Lower lobe of right lung (tissue), 2 donors: Measurements from ENCODE around the gene POU2AF2. TPM values are rescaled to one million over a fixed set of nuclear protein-coding genes. Genes with fewer than 3 reads are reported as not detected.
"Not testable (repeated sequence)": the region's sequence is repeated elsewhere in the genome, so short reads cannot be mapped to it uniquely, and the experiment has no call there.

Experiments used
- ATAC-seq, 2 donors: fragments of 200-7000 bp; cut with Tn5 transposase; one replicate each; pipeline ENCODE4 v1.9.1; 2020 to 2022; ENCODE audit warnings: mild to moderate bottlenecking in 2 of 2, moderate library complexity in 2 of 2
- DNase-seq: peaks from one replicate; pipeline ENCODE4 v3.0.0-alpha.2; 2020
- H3K27ac ChIP-seq: fragments of 200-600 bp; one replicate; pipeline ENCODE4 v1.8.0; 2022
- H3K27me3 ChIP-seq: fragments of 200-600 bp; one replicate; pipeline ENCODE4 v1.8.0; 2022; ENCODE audit warnings: low read depth
- H3K36me3 ChIP-seq: fragments of 200-600 bp; one replicate; pipeline ENCODE4 v1.8.0; 2022; ENCODE audit warnings: mild to moderate bottlenecking
- H3K4me1 ChIP-seq: fragments of 200-600 bp; one replicate; pipeline ENCODE4 v1.8.0; 2022
- H3K4me3 ChIP-seq: fragments of 200-600 bp; one replicate; pipeline ENCODE4 v1.8.0; 2022; ENCODE audit warnings: mild to moderate bottlenecking
- H3K9me3 ChIP-seq: fragments of 200-600 bp; one replicate; pipeline ENCODE4 v1.8.0; 2022
- intact Hi-C: fragments of 100-400 bp; cut with DNase I; formaldehyde crosslinking; loops from one replicate; pipeline ENCODE4 v1.11.0; 2022
- total RNA-seq: library from RNA; stranded (reverse); fragmentation: NEBNext Ultra II Directional; extraction: Animal tissue kit (Norgen Biotek cat#: 25700); gene quantifications from one replicate; pipeline ENCODE4 v1.2.1, GENCODE V29; 2021
- TF ChIP-seq, protein P1 (sequence below): fragments of 200-600 bp; IDR thresholded peaks from one replicate; pipeline ENCODE4 v1.8.0; 2022; ENCODE audit warnings: antibody characterized with exemption, mild to moderate bottlenecking
- donor health status: DM: no; HTN: yes; CAD: no; lungs with severe emphysema.

POU2AF2 gene
- total RNA-seq, 1 donor from 2014 or later = not detected

DNA sequence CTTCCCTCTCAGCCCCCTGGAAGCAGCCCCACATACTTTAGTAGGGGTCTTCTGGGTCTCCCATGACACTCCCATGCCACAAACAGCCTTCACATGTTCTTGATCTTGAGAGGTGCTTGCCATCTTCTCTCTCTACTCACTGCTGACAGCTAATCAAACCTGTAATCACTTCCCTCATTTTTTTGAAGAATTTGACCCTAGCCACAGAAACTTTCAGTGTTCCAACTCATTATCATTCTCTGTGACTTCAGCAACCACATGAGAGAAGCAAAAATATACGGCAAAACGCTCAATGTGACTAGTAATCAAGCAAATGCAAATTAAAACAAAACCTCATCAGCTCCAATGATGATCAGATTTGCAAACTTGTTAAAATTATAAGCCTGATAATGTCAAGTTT is 38.3 kb upstream of the POU2AF2 start:
- H3K4me3 ChIP-seq = no peak overlapping the region
- H3K27me3 ChIP-seq = no peaks in the 10 kb centered on the region
- H3K27ac ChIP-seq = no peak overlapping the region
- no peaks in the 10 kb centered on the region for H3K9me3 ChIP-seq
- ATAC-seq = no peak
- intact Hi-C loops = no loop called here
- H3K36me3 ChIP-seq = no peaks in the 10 kb centered on the region
- TF ChIP-seq, protein P1, sequence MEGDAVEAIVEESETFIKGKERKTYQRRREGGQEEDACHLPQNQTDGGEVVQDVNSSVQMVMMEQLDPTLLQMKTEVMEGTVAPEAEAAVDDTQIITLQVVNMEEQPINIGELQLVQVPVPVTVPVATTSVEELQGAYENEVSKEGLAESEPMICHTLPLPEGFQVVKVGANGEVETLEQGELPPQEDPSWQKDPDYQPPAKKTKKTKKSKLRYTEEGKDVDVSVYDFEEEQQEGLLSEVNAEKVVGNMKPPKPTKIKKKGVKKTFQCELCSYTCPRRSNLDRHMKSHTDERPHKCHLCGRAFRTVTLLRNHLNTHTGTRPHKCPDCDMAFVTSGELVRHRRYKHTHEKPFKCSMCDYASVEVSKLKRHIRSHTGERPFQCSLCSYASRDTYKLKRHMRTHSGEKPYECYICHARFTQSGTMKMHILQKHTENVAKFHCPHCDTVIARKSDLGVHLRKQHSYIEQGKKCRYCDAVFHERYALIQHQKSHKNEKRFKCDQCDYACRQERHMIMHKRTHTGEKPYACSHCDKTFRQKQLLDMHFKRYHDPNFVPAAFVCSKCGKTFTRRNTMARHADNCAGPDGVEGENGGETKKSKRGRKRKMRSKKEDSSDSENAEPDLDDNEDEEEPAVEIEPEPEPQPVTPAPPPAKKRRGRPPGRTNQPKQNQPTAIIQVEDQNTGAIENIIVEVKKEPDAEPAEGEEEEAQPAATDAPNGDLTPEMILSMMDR = no peak
- no peaks in the 10 kb centered on the region for H3K4me1 ChIP-seq
- DNase-seq = no peak

GRCh38 chr11:111209543-111210355 is 35.8 kb upstream of the POU2AF2 start:
- no peaks in the 10 kb centered on the region for H3K4me1 ChIP-seq
- no peak for ATAC-seq
- H3K4me3 ChIP-seq = no peak overlapping the region
- intact Hi-C loops = no loop called here
- H3K27ac ChIP-seq = no peak overlapping the region
- TF ChIP-seq, protein P1 = no peak
- no peaks in the 10 kb centered on the region for H3K36me3 ChIP-seq
- H3K27me3 ChIP-seq = no peaks in the 10 kb centered on the region
- DNase-seq = no peak
- H3K9me3 ChIP-seq = no peaks in the 10 kb centered on the region

DNA sequence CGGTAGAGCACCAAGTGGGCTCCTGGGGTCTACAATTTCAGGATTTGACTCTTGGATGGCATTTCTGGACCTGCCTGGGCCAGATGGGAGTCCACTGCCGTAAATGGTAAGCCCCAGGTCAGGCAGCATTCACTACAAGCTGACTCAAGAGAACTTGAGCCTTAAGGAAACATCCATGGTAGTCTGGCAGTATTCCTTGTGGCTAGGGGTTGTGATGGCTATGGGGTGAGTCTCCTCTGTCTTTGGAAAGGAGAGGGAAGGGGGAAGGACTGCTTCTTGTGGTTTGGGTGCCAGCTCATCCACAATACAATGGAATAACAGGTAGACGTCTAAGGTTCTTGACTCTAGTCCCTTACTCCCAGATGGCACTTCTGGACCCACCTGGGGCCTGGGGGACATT is 32.3 kb upstream of the POU2AF2 start:
- Histone ChIP-seq H3K27ac (no peak overlapping the region), H3K36me3 (no peaks in the 10 kb centered on the region), H3K9me3 (no peaks in the 10 kb centered on the region), H3K4me1 (no peaks in the 10 kb centered on the region), H3K27me3 (no peaks in the 10 kb centered on the region), H3K4me3 (no peak overlapping the region)
- intact Hi-C loops = no loop called here
- no peak for ATAC-seq
- DNase-seq = no peak
- TF ChIP-seq, protein P1 = no peak

DNA sequence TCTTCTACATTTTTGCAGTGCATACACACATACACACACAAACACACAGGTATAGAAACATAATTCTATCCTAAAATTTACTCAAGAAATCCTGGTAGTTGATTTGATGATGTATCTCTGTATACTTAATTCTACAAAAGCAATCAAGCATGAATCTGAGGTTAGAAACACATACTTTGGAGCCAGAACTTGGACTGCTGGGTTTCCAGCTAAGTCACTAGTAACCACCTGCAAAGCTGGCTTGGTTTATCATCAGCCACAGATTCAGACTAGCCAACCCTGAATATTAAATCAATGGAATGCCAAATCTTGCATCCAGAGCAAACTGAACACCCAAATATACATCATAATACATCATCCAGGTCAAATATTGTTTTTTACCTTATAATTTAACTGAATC is 24.8 kb upstream of the POU2AF2 start:
- TF ChIP-seq, protein P1 = no peak
- ATAC-seq (no peak), DNase-seq (no peak)
- Histone ChIP-seq H3K27ac (no peak overlapping the region), H3K36me3 (no peaks in the 10 kb centered on the region), H3K27me3 (no peaks in the 10 kb centered on the region), H3K4me3 (no peak overlapping the region), H3K9me3 (peaks cover 5% of the 10 kb centered on the region), H3K4me1 (no peaks in the 10 kb centered on the region)
- intact Hi-C loops = no loop called here

- ATAC-seq (no peak), DNase-seq (no peak)
- intact Hi-C loops = no loop called here
- Histone ChIP-seq H3K36me3 (no peaks in the 10 kb centered on the region), H3K9me3 (peaks cover 5% of the 10 kb centered on the region), H3K4me3 (no peak overlapping the region), H3K27ac (no peak overlapping the region), H3K27me3 (no peaks in the 10 kb centered on the region), H3K4me1 (no peaks in the 10 kb centered on the region)
- TF ChIP-seq, protein P1 = no peak
These were observed 24.3 kb upstream of the POU2AF2 start for GRCh38 chr11:111221208-111221607.

DNA sequence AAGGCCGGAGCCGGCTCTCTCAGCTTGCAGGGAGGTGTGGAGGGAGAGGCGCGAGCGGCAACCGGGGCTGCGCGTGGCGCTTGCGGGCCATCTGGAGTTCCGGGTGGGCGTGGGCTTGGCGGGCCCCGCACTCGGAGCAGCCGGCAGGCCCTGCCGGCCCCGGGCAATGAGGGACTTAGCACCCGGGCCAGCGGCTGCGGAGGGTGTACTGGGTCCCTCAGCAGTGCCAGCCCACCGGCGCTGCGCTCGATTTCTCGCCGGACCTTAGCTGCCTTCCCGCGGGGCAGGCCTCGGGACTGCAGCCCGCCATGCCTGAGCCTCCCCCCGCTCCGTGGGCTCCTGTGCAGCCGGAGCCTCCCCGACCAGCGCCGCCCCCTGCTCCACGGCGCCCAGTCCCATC is 23.6 kb upstream of the POU2AF2 start:
- ATAC-seq, DNase-seq, H3K9me3 ChIP-seq, H3K4me3 ChIP-seq, intact Hi-C loops, H3K27me3 ChIP-seq, H3K27ac ChIP-seq, H3K4me1 ChIP-seq, H3K36me3 ChIP-seq: not testable (repeated sequence)

- H3K4me1 ChIP-seq, intact Hi-C loops, ATAC-seq: not testable (repeated sequence)
These were observed 22.6 kb upstream of the POU2AF2 start for GRCh38 chr11:111222821-111223455.

More at GRCh38 chr11:111222821-111223455, 22.6 kb upstream of the POU2AF2 start:
- H3K4me3 ChIP-seq, H3K9me3 ChIP-seq, H3K27me3 ChIP-seq, H3K36me3 ChIP-seq, H3K27ac ChIP-seq, DNase-seq: not testable (repeated sequence)
